GM18502 (cell line): ENCODE data around the gene BDKRB2.

Source experiments
- ATAC-seq: cut with Tn5 transposase; IDR thresholded peaks from one replicate; pipeline ENCODE4 v1.9.1; 2021; ENCODE audit warnings: mild to moderate bottlenecking; ENCODE audit not compliant: unreplicated experiment, poor library complexity

Gene BDKRB2

DNA sequence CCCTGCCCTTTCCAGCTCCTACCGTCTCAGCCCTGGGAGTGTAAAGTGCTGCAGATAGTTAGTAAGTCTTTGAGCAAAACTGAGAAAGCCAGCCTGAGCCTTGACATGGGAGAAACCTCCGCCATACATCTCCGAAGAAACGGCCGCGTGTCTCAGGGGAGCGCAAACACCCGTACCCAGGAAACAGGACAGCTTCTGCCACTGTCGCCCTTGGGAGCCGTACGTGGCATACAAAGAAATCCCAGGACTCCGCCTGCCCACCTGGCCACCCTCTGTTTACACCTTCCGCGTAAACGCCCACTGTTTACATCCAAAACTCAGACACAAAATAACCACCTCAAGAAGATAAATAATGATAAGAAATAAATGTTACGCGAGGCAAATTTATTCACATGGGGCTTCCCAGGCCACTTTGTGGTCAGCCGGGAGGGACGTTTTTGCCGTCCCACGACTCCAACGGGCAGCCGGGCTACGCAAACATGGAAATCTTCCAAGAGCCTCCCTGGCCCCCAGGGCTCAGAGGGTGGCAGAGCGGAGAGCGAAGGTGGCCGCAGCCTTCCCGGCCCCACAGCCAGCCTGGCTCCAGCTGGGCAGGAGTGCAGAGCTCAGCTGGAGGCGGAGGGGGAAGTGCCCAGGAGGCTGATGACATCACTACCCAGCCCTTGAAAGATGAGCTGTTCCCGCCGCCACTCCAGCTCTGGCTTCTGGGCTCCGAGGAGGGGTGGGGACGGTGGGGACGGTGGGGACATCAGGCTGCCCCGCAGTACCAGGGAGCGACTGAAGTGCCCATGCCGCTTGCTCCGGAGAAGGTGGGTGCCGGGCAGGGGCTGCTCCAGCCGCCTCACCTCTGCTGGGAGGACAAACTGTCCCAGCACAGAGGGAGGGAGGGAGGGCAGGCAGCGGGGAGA lies at the start of gene BDKRB2:
TSS of gene BDKRB2 (plus strand) at position 689 of the 908 bp plus-strand sequence. CDS start 32,269 bp downstream, outside the sequence.
- ATAC-seq, result no peak

DNA sequence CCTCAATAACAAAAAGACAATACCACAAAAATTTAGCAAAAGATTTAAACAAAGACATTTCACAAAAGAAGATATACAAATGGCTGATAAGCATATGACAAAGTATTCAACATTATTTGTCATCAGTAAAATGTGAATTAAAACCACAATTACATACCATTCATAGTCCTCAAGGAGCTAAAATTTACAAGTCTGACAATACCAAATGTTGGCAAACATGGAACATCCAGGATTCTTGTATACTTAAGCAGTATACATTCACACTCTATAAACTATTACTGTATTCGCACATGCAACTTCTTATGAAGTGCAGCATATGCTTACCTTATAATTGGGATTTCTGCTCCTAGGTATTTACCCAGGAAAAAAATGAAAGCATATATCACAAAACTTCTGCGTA lies 49.7 kb upstream of the BDKRB2 start:
- ATAC-seq, result no peak

DNA sequence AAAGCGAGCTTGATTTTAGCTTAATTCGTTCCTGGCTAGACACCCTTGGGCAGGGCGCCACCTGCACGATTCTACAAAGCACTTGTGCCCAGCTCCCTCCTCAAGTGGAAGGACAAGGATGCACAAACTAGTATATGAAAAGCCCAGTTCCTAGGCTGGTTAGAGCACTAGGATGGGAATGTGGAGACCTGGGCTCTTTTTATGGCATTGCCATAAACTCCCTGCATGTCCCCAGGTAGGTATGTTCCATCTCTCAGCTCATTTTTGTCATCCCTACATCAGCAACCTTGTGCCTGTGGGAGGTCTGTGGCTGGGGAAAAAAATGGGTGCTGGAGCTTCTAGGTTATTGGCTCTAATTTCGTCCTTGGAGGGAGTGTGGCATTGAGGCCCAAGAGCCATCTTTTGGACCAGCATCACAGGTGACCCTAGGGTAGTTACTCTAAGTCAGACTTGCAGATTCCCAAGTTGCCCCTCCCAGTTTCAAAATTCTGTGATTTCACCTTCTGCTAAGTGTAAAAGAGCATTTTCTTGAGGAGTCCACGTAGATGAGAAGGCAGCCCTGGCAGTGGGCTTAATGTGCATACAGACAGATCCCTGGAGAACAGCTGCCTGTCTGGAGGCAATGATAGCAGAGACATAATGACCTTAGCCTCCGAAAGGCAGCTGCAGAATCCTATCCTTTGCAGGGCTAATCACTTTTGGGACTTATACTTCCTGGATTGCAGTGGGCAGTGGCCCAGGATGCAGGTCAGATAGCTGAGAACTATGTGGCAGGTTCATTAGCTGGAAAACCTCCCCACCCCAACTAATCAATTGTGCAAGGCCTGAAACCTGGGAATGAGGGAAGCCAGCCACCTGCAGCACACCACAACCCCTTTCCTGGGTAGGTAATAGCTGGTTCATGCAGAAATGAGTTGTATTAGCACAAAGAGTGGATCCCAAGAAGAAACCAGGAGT lies 47.6 kb upstream of the BDKRB2 start:
- no peak for ATAC-seq

DNA sequence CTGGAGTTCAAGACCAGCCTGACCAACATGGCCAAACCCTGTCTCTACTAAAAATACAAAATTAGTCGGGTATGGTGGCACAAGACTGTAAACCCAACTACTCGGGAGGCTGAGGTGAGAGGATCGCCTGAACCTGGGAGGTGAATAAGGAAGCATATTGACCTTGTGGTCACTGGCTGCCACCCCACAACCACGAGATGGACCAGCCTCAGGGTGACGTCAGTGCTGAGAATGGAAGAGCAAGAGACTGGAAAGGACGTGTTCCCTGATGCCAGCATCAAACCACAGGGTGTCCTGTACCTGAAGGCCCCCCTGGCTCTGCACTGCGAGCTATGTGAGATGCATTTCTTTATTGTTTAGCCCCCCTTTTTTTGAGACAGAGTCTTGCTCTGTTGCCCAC lies 45.9 kb upstream of the BDKRB2 start:
- ATAC-seq, result no peak

GRCh38 chr14:96160076-96160912 lies 44.3 kb upstream of the BDKRB2 start:
- ATAC-seq, result no peak

DNA sequence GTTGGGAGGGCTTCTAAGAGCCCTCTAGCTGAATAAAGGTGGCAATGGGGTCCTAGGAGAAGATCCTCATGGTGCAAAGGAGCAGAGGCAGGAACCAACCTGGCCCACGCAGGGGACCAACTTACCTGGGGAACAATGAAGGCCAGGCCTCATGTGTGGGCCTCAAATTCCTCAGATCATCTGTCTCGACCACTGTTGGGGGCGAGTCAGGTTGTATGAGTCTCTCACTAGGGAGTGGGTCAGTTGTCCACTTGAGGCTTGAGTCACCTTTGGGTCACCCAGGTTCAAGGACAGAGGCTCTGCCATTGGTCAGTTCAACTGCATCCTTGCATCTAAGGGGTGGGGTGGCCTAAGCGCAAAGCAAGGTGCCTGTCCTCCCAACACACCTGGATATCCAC lies 43.7 kb upstream of the BDKRB2 start:
- ATAC-seq, result no peak

- no peak for ATAC-seq
Observed at GRCh38 chr14:96161636-96162035, 43.0 kb upstream of the BDKRB2 start.

DNA sequence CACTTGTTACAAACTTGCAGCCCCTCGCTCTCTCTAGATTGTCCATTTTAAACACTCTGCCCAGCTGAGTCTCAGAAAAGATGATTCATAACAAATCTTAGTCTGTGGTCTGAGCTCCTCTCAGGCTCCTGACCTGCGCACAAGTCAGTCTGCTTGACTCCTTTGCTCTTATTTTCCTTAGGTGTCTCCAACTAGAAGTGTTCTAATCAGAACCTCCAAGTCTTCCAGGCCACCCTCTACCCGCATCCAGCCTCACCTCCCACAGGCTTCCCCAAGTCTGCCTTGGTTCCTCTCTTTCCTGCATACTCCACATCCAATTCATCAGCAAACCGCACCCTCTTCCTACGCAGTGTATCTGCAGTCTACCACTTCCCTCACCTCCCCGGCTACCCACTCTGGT lies 42.4 kb upstream of the BDKRB2 start:
- no peak for ATAC-seq

DNA sequence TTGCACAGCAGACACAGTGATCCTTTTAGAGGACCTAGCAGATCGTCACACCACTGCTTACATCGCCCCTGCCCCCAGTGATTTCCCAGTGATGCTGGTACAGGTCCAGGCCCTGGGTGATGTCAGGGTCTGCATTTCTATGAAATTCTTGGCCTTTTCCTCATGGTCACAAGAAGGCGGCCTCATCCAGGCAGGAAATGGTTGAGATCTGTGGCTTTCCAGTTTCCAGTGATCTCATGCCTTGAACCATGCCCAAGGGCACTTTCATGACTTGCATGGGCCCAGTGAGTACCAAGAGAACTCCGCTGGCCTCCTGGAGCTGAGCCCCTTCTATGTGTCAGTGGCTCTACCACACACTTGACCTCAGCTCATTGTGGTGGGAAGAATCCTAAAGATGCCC lies 41.9 kb upstream of the BDKRB2 start:
- no peak for ATAC-seq

DNA sequence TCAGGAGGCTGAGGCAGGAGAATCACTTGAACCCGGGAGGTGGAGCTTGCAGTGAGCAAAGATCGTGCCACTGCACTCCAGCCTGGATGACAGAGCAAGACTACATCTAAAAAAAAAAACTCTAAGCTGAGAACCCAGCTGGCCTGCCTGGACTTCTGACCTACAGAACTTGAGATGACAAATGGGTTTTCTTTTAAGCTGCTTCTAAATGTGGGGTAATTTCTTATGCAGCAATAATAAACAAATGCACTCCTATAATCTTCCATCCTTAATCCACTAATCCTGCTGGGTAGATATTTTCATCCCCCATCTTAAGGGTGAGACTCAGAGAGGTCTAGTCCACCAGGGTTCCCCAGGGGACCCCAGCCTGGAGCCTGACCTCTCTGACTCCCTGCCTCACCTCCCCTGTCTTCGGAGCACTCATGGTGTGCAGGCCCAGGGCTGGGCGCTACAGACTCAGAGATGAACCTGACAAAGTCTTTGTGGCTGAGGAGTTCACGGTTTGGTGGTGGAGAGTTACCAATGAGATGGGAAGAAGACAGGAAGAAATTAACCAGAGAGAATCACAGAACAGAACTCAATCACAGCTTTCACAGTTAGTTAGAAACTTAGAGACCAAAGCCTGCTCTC lies 39.7 kb upstream of the BDKRB2 start:
- no peak for ATAC-seq

GRCh38 chr14:96165493-96166436 lies 38.9 kb upstream of the BDKRB2 start:
- no peak for ATAC-seq

DNA sequence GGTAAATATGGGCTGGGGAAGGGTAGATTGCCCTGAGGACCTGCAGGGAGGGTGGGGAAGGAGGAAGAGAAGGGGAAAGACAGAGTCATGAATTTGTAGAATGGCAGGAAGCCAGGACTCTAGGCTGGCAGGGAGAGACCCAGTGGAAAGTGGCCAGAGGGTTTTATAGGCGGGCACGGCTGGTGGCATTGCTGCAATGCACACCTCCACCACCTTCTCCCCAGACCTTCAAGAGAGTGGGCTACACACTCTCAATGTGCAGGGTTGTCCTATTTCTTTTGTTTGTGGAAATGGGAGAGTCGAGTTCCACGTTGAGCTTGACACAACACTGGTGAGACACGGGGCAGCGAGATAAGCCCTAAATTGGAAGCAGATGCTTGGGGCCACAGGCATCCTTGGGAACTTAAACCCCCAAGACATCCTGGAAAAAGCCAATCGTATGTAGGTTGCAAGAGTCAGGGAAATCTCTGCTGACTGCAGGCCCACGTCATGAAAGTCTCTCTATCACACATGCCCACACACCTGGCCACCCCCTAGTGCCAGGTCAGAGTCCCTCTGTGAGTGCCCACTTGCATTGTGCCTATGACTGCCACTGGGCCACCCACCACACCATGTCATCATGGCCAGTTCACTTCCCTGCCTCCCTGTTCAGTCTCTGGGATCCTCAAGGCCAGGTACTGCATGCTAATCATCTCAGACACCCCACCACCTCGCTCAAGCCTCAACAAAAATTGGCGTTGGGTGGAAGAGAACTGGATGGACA lies 38.0 kb upstream of the BDKRB2 start:
- no peak for ATAC-seq

- no peak for ATAC-seq
Observed at GRCh38 chr14:96167224-96168148, 37.2 kb upstream of the BDKRB2 start.

- no peak for ATAC-seq
Observed at GRCh38 chr14:96168581-96168980, 36.1 kb upstream of the BDKRB2 start.

DNA sequence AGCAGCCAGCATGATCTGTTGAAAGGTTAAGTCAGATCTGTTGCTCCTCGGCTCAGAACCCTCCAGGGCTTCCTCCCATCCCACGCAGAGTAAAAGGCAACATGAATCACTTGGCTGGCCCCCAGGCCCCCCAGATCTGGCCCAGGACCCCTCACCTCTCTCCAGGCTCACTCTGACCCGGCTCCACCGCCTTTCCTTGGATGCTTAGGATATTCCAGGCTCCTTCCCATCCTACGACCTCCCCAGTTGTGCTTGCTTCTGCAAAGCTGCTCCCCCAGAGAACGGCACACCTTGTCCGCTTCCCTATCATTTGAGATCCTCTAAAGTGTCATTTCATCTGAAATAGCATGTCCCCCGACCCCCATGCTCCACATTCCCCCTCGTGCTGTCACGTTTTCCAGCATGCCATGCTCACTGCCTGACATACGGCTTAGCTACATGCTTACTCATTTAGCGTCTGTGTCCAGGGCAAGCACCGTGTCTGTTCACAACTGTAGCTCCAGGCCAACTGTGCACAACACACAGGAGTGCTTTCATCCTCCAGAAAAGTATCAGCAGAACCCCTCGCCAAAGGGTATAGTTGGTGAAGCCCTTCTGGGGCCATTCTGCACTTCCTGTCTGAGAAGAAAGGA lies 33.6 kb upstream of the BDKRB2 start:
- ATAC-seq, result no peak

DNA sequence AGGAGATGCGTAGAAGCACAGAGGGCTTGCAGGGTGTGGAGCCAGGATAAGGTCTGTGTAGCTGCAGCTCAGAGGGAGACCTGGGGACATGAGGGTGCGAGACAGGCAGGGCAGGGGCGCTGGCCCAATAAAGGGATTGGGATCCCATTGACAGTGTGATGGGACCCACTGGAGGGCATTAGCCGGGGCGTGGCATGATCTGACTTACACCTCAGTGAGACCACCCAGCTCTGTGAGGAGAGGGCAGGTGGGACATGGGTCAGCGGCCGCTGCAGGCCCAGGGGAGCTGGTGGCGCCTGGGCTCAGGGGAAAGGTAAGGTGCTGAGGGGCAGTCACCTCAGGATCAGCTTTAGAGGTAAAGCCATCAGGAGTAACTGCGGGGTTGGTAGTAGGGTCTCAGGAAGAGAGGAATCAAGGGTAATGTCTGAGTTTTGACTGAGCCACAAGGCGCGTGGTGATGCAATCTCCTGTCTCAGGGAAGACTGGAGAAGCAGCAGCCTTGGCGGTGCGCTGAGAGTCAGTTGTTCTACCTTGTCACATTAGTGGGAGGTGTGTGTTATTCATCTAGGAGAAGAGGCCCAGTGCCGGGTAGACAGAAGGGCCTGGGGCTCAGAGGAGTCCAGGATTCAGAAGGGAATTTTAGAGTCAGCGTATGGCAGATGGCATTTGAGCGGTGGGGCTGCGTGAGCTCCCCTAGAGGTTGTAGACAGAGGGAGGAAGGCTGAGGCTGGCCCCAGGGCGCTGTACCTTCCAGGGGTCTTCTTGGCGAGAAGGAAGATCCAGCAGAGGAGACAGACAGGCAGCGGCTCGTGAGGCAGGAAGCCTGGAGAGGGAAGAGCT lies 30.8 kb upstream of the BDKRB2 start:
- no peak for ATAC-seq
